ENCODE measurements around the gene ZNF674. TPM values are rescaled to one million over a fixed set of nuclear protein-coding genes. Genes with fewer than 3 reads are reported as not detected.

Gene ZNF674
- total RNA-seq, 2 experiments from 2014 or later: 5.4 to 5.5 TPM

DNA sequence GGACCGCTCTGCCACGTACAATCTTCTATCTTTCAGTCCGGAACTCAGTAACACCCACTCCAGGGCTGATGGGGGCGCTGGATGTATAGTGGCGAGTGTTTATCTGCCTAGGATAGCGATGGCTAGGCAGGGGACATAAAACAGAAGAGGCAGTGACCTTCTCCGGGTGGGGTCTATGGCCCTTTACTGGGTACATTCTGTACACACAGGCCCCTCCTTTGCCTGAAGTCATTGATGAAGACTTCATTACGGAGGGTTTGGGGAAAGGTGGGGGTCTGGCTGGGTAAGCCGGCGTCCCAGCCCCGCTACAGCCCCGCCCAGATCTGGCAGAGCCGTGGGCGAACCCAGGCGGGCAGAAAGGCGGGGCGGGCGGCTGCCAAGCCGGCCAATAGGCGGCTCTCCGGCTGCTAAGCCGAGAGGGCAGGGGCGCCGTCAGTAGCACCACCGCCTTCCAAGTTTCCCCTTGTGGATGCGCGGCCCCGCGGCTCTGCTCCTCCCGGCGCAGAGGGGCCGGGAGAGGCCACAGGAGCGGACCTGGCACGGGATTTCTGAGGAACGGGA, 28.2 kb upstream of the ZNF674 start, which contains the start of gene CHST7:
Gene CHST7 (plus strand): TSS at position 435 of the 561 bp plus-strand sequence. CDS start 167 bp downstream, outside the sequence.
- no TSS peak for BruUV-seq (replicated peaks)
- H3K9me3 ChIP-seq (ENCODE audit: low read length): no peaks in the 10 kb centered on the region
- DNase-seq (ENCODE audit: low spot score): peak; percentile 77
- H2AFZ ChIP-seq (ENCODE audit: low read length): peak within 1 kb of the TSS; percentile 59
- peaks cover 5% of the 10 kb centered on the region; the same call in 1 of the 2 replicates for H3K36me3 ChIP-seq (ENCODE audit: insufficient read depth, low read length)
- TF ChIP-seq EZH2phosphoT487 (IDR thresholded peaks at IDR 0.05; ENCODE audit: borderline replicate concordance, low read depth, low read length): no peak
- TF ChIP-seq, protein P1, sequence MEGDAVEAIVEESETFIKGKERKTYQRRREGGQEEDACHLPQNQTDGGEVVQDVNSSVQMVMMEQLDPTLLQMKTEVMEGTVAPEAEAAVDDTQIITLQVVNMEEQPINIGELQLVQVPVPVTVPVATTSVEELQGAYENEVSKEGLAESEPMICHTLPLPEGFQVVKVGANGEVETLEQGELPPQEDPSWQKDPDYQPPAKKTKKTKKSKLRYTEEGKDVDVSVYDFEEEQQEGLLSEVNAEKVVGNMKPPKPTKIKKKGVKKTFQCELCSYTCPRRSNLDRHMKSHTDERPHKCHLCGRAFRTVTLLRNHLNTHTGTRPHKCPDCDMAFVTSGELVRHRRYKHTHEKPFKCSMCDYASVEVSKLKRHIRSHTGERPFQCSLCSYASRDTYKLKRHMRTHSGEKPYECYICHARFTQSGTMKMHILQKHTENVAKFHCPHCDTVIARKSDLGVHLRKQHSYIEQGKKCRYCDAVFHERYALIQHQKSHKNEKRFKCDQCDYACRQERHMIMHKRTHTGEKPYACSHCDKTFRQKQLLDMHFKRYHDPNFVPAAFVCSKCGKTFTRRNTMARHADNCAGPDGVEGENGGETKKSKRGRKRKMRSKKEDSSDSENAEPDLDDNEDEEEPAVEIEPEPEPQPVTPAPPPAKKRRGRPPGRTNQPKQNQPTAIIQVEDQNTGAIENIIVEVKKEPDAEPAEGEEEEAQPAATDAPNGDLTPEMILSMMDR (conservative IDR thresholded peaks at IDR 0.05; ENCODE audit: low read length): peak; percentile 70
- H4K20me1 ChIP-seq (ENCODE audit: insufficient read depth, low read length): no peaks in the 10 kb centered on the region
- peaks cover 8% of the 10 kb centered on the region; the same call in 1 of the 2 replicates for H3K79me2 ChIP-seq (ENCODE audit: insufficient read depth, low read depth, low read length)
- peak within 1 kb of the TSS; percentile 80 for H3K27ac ChIP-seq (ENCODE audit: low read depth, low read length, poor library complexity, severe bottlenecking)
- peaks cover 33% of the 10 kb centered on the region for H3K4me1 ChIP-seq (ENCODE audit: insufficient read depth, low read length, poor library complexity, severe bottlenecking)
- POLR2A ChIA-PET: interaction anchor here (0.7 kb wide), 1 partner anchor 136 kb away, joined by 3 read pairs; no protein-coding TSS in a partner anchor
- intact Hi-C loops (cut with micrococcal nuclease; ENCODE audit: unreplicated experiment): loop anchor here (5.0 kb wide), 1 partner anchor 184 kb away; the partner anchor contains the start of gene SLC9A7
- no peaks in the 10 kb centered on the region for H3K9me2 ChIP-seq (ENCODE audit: insufficient read depth, low read length)
- H3K4me2 ChIP-seq (ENCODE audit: low read length): peak within 1 kb of the TSS; percentile 76
- peak within 1 kb of the TSS; percentile 74 for H3K4me3 ChIP-seq (ENCODE audit: low read depth, low read length, poor library complexity, severe bottlenecking)
- CTCF ChIA-PET (ENCODE audit: unreplicated experiment): no interaction called here

DNA sequence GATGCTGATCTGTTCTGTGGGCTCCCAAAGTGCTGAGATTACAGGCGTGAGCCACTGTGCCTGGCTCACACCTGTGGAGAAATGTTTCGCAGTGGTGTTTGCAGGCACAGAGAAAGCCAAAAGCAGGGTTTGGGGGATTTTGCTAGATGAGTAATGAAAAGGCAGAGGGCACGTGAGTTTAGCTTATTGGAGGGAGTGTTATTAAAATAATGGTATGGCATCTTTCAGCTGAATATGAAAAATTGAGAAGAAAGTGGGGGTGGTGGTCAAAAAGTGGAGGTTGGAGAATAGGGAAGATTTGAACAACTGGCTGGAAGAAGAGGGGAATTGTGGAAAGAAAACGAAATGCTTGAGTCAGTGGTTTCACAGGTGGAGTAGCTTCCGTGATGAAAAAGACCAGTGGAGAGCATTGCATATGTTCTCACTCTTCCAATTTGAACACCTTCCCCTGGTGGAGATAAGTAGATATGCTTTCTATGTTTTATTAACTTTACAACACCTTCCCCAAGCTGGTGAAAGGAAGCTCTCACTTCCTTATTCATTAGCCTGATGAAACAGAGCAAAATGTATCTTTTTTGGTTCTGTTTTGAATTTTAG, 27.2 kb upstream of the ZNF674 start:
- ChIA-PET CTCF (ENCODE audit: unreplicated experiment) (no interaction called here), POLR2A (interaction anchor here (0.7 kb wide), 2 partner anchors 93 to 137 kb away, joined by 3 read pairs; no protein-coding TSS in a partner anchor)
- intact Hi-C loops (cut with micrococcal nuclease; ENCODE audit: unreplicated experiment): loop anchor here (5.0 kb wide), 1 partner anchor 185 kb away; the partner anchor contains the start of gene SLC9A7
- Histone ChIP-seq H3K4me2 (ENCODE audit: low read length) (peak overlapping the region; percentile 76), H2AFZ (ENCODE audit: low read length) (peak overlapping the region; percentile 59; the same call in 1 of the 2 replicates), H4K20me1 (ENCODE audit: insufficient read depth, low read length) (no peaks in the 10 kb centered on the region), H3K9me3 (ENCODE audit: low read length) (no peaks in the 10 kb centered on the region), H3K79me2 (ENCODE audit: insufficient read depth, low read depth, low read length) (peaks cover 8% of the 10 kb centered on the region; the same call in 1 of the 2 replicates), H3K4me1 (ENCODE audit: insufficient read depth, low read length, poor library complexity, severe bottlenecking) (peaks cover 33% of the 10 kb centered on the region), H3K9me2 (ENCODE audit: insufficient read depth, low read length) (no peaks in the 10 kb centered on the region), H3K4me3 (ENCODE audit: low read depth, low read length, poor library complexity, severe bottlenecking) (peak overlapping the region; percentile 74), H3K27ac (ENCODE audit: low read depth, low read length, poor library complexity, severe bottlenecking) (peak overlapping the region; percentile 80), H3K36me3 (ENCODE audit: insufficient read depth, low read length) (no peaks in the 10 kb centered on the region)
- no peak for TF ChIP-seq EZH2phosphoT487 (IDR thresholded peaks at IDR 0.05; ENCODE audit: borderline replicate concordance, low read depth, low read length)
- TF ChIP-seq, protein P1 (conservative IDR thresholded peaks at IDR 0.05; ENCODE audit: low read length): no peak
- peak; percentile 70 for DNase-seq (ENCODE audit: low spot score)
- BruUV-seq (replicated peaks): no TSS peak

Data from OCI-LY7 (cell line).